Measurements from ENCODE around the gene FMC1. TPM values are rescaled to one million over a fixed set of nuclear protein-coding genes. Genes with fewer than 3 reads are reported as not detected.
A peak's percentile ranks its signal among the peaks of the same experiment; 100 is the strongest.

FMC1 gene, protein sequence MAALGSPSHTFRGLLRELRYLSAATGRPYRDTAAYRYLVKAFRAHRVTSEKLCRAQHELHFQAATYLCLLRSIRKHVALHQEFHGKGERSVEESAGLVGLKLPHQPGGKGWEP
- 8.6 and 13.5 TPM in 2 replicates for total RNA-seq
- long read RNA-seq, transcript FMC1-201 (2 exons, 1,210 nt), result major isoform, 8 of 10 reads
- long read RNA-seq, partial matches to known transcripts, result 0 of 10 reads
- long read RNA-seq, other reads (novel, unspliced or antisense), result 0 of 10 reads

- no peaks in the 10 kb centered on the region for H3K27me3 Mint-ChIP-seq (ENCODE audit: unreplicated experiment)
- H3K36me3 Mint-ChIP-seq (ENCODE audit: unreplicated experiment), result no peaks in the 10 kb centered on the region
- peaks cover 20% of the 10 kb centered on the region for H3K4me1 Mint-ChIP-seq (ENCODE audit: unreplicated experiment)
- H3K9me3 Mint-ChIP-seq (ENCODE audit: unreplicated experiment), result no peaks in the 10 kb centered on the region
- H3K4me3 Mint-ChIP-seq (ENCODE audit: unreplicated experiment), result peak within 1 kb of the TSS; percentile 90
- H3K27ac Mint-ChIP-seq (ENCODE audit: unreplicated experiment), result peak within 1 kb of the TSS; percentile 100
- TF ChIP-seq CTCF (IDR thresholded peaks at IDR 0.05), result peak; percentile 38
- DNase-seq (ENCODE audit: extremely low spot score, unreplicated experiment), result peak; percentile 96
Observed at GRCh38 chr7:139341058-139341775, at the start of gene FMC1. FMC1 (plus strand) TSS chr7:139341337; CDS start chr7:139341385, 48 bp downstream.

DNA sequence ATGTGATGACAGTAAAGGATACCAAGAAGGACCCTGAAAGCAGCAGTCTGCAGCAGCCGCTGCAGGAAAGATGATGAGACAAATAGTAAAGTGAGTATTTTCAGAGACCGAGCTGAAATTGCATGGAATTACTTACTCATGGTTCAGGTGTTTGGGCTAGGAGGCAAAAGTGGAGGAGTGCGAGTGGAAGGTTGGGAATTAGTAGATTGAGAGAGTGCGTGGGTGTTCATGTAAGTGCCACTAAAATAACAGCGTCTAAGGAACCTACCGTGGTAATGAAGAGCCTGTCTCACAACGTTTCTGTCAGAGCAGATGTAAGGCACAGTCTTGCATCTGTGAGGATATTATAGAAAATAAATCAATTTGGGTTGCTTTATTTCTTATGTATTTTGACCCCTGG, 48.3 kb upstream of the FMC1 start:
- no peak overlapping the region for H3K27ac Mint-ChIP-seq (ENCODE audit: unreplicated experiment)
- TF ChIP-seq CTCF (IDR thresholded peaks at IDR 0.05), result no peak
- H3K4me1 Mint-ChIP-seq (ENCODE audit: unreplicated experiment), result peaks cover 2% of the 10 kb centered on the region
- peaks cover 37% of the 10 kb centered on the region for H3K36me3 Mint-ChIP-seq (ENCODE audit: unreplicated experiment)
- no peaks in the 10 kb centered on the region for H3K9me3 Mint-ChIP-seq (ENCODE audit: unreplicated experiment)
- H3K27me3 Mint-ChIP-seq (ENCODE audit: unreplicated experiment), result no peaks in the 10 kb centered on the region
- no peak overlapping the region for H3K4me3 Mint-ChIP-seq (ENCODE audit: unreplicated experiment)
- no peak for DNase-seq (ENCODE audit: extremely low spot score, unreplicated experiment)

DNA sequence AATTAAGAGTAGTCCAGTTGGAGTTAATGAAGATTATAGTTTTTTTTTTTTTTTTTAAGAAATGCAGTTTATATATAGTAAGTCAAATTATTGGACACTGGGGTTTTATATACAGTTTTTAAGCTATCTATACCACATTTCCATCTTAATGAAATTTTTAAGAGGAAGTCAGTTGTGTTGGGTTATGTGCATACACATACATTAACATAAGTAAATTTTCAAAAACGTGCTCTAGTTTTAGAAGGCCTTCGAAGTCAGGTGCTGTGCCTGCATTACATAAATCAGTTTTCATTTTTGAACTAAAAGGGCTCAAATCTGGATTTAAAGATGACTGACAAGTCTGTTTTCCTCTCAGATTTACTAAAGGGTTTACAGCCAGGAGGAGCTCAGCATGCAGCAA, 47.6 kb upstream of the FMC1 start:
- Mint-ChIP-seq H3K27me3 (ENCODE audit: unreplicated experiment) (no peaks in the 10 kb centered on the region), H3K4me3 (ENCODE audit: unreplicated experiment) (no peak overlapping the region), H3K27ac (ENCODE audit: unreplicated experiment) (no peak overlapping the region), H3K36me3 (ENCODE audit: unreplicated experiment) (peaks cover 34% of the 10 kb centered on the region), H3K9me3 (ENCODE audit: unreplicated experiment) (no peaks in the 10 kb centered on the region), H3K4me1 (ENCODE audit: unreplicated experiment) (peaks cover 3% of the 10 kb centered on the region)
- DNase-seq (ENCODE audit: extremely low spot score, unreplicated experiment), result no peak
- TF ChIP-seq CTCF (IDR thresholded peaks at IDR 0.05), result no peak

- Mint-ChIP-seq H3K27me3 (ENCODE audit: unreplicated experiment) (no peaks in the 10 kb centered on the region), H3K4me1 (ENCODE audit: unreplicated experiment) (peaks cover 3% of the 10 kb centered on the region), H3K27ac (ENCODE audit: unreplicated experiment) (no peak overlapping the region)
Observed at GRCh38 chr7:139294241-139294640, 46.9 kb upstream of the FMC1 start.

More at GRCh38 chr7:139294241-139294640, 46.9 kb upstream of the FMC1 start:
- TF ChIP-seq CTCF (IDR thresholded peaks at IDR 0.05), result no peak
- Mint-ChIP-seq H3K9me3 (ENCODE audit: unreplicated experiment) (no peaks in the 10 kb centered on the region), H3K36me3 (ENCODE audit: unreplicated experiment) (peaks cover 35% of the 10 kb centered on the region), H3K4me3 (ENCODE audit: unreplicated experiment) (no peak overlapping the region)
- no peak for DNase-seq (ENCODE audit: extremely low spot score, unreplicated experiment)
